HCT116 (cell line): ENCODE data around the gene AFAP1. TPM values are rescaled to one million over a fixed set of nuclear protein-coding genes. Genes with fewer than 3 reads are reported as not detected.

Source experiments
- ATAC-seq: fragments of 200-7000 bp; cut with Tn5 transposase; 2 replicates; pipeline ENCODE4 v1.9.1; 2020; ENCODE audit warnings: mild to moderate bottlenecking, moderate library complexity
- BruUV-seq: library from RNA; stranded (reverse); fragments of 400-500 nt; replicated peaks from 2 replicates; lab custom pipeline; 2021; lab: Mats Ljungman, UMichigan
- CTCF ChIA-PET: fragments of 300-600 bp; sonication (Branson Sonifier 250); formaldehyde crosslinking; loops from one replicate; lab custom pipeline; 2021; ENCODE audit warnings: antibody characterized with exemption; lab: Charles Lee
- POLR2A ChIA-PET: fragments of 300-600, 350-600 bp; sonication (Branson Sonifier 250); formaldehyde crosslinking; loops from one replicate; lab custom pipeline; 2021; ENCODE audit warnings: antibody characterized with exemption; lab: Charles Lee
- RAD21 ChIA-PET, 2 experiments: fragments of 300-600 bp; sonication (Branson Sonifier 250); formaldehyde crosslinking; loops; one replicate each; lab custom pipeline; 2023; ENCODE audit warnings: low total read pairs in 2 of 2; ENCODE audit not compliant: uncharacterized antibody in 2 of 2, unreplicated experiment in 2 of 2, low non-redundant PET in 1 of 2; lab: Charles Lee
- DNase-seq: peaks from one replicate; pipeline ENCODE4 v3.0.0-alpha.2; 2010; ENCODE audit warnings: low read depth, low spot score
- H2AFZ ChIP-seq: fragments of 200-600 bp; shearing (Covaris generic), sonication (generic); 2 replicates; pipeline ENCODE4 v1.6.1; 2017; ENCODE audit warnings: low read depth, mixed run types, mixed read lengths, antibody characterized with exemption, low read length; ENCODE audit not compliant: poor library complexity, severe bottlenecking
- H3K27ac ChIP-seq: 2 replicates; pipeline ENCODE4 v1.5.1; 2012; ENCODE audit warnings: low read depth, low read length
- H3K27me3 ChIP-seq: fragments of 200-600 bp; sonication (generic); 2 replicates; pipeline ENCODE4 v1.6.1; 2016; ENCODE audit warnings: mixed run types, low read length, mixed read lengths; ENCODE audit not compliant: insufficient read depth
- H3K36me3 ChIP-seq, 2 experiments: fragments of 200-500 bp in 1 of 2; fragments of 200-600 bp in 1 of 2; sonication (Bioruptor generic) in 1 of 2; sonication (generic) in 1 of 2; 2 replicates each; pipeline versions ENCODE4 v1.5.1 to v1.6.1; 2014 to 2016; ENCODE audit warnings: low read length in 2 of 2, inconsistent platforms in 1 of 2, mixed read lengths in 1 of 2, mixed run types in 1 of 2; ENCODE audit not compliant: insufficient read depth in 2 of 2, control insufficient read depth in 1 of 2
- H3K4me1 ChIP-seq, 2 experiments: fragments of 200-600 bp in 1 of 2; sonication (generic) in 1 of 2; 2 replicates each; pipeline versions ENCODE4 v1.5.1 to v1.6.1; 2012 to 2017; ENCODE audit warnings: low read length in 2 of 2, inconsistent platforms in 1 of 2, mild to moderate bottlenecking in 1 of 2, mixed read lengths in 1 of 2, mixed run types in 1 of 2, moderate library complexity in 1 of 2; ENCODE audit not compliant: insufficient read depth in 2 of 2, control insufficient read depth in 1 of 2
- H3K4me2 ChIP-seq: fragments of 200-600 bp; sonication (generic); 2 replicates; pipeline ENCODE4 v1.6.1; 2017; ENCODE audit warnings: mixed run types, low read length, mixed read lengths
- H3K4me3 ChIP-seq, 2 experiments: fragments of 200-600 bp in 1 of 2; sonication (generic) in 1 of 2; replicated peaks in 1 of 2; 2 replicates each; pipeline ENCODE4 v1.5.1; 2011 to 2016; ENCODE audit warnings: low read length in 2 of 2, control low read depth in 1 of 2, low read depth in 1 of 2, mild to moderate bottlenecking in 1 of 2, mixed read lengths in 1 of 2, mixed run types in 1 of 2
- H3K79me2 ChIP-seq: fragments of 200-600 bp; sonication (generic); 2 replicates; pipeline ENCODE4 v1.6.1; 2017; ENCODE audit warnings: mild to moderate bottlenecking, mixed run types, low read length, moderate library complexity, mixed read lengths; ENCODE audit not compliant: insufficient read depth
- H3K9ac ChIP-seq: fragments of 200-600 bp; sonication (generic); 2 replicates; pipeline ENCODE4 v1.6.1; 2016; ENCODE audit warnings: low read length, mixed read lengths
- H3K9me2 ChIP-seq: fragments of 200-600 bp; sonication (generic), shearing (Covaris generic); 2 replicates; pipeline ENCODE4 v1.6.1; 2017; ENCODE audit warnings: mixed run types, mild to moderate bottlenecking, moderate library complexity; ENCODE audit not compliant: insufficient read depth
- H3K9me3 ChIP-seq, 2 experiments: fragments of 200-500 bp in 1 of 2; fragments of 200-600 bp in 1 of 2; sonication (Bioruptor generic) in 1 of 2; sonication (generic) in 1 of 2; 2 replicates each; pipeline ENCODE4 v1.6.1; 2014 to 2017; ENCODE audit warnings: low read length in 2 of 2, mixed read lengths in 2 of 2, inconsistent platforms in 1 of 2, low read depth in 1 of 2, mild to moderate bottlenecking in 1 of 2, mixed run types in 1 of 2, moderate library complexity in 1 of 2; ENCODE audit not compliant: control insufficient read depth in 1 of 2, insufficient read depth in 1 of 2
- H4K20me1 ChIP-seq: fragments of 200-600 bp; sonication (generic), shearing (Covaris generic); 2 replicates; pipeline ENCODE4 v1.6.1; 2017; ENCODE audit warnings: mixed run types, mild to moderate bottlenecking, moderate library complexity; ENCODE audit not compliant: insufficient read depth
- CBX3 ChIP-seq: IDR thresholded peaks from 2 replicates; pipeline ENCODE4 v1.6.1; 2012; ENCODE audit warnings: low read depth
- ELF1 ChIP-seq: IDR thresholded peaks from 2 replicates; pipeline ENCODE4 v1.6.1; 2012; ENCODE audit warnings: low read depth, borderline replicate concordance
- EZH2phosphoT487 ChIP-seq: fragments of 200-600 bp; IDR thresholded peaks from 2 replicates; pipeline ENCODE4 v1.6.1; 2018; ENCODE audit warnings: antibody characterized with exemption, borderline replicate concordance
- POLR2A ChIP-seq: IDR thresholded peaks from 2 replicates; pipeline ENCODE4 v1.7.0; 2011; ENCODE audit warnings: borderline replicate concordance; ENCODE audit not compliant: insufficient read depth, insufficient read length; ENCODE audit errors: extremely low read depth
- POLR2AphosphoS5 ChIP-seq: IDR thresholded peaks from 2 replicates; pipeline ENCODE4 v1.6.1; 2011; ENCODE audit warnings: mild to moderate bottlenecking, low read depth, low read length, moderate library complexity
- RAD21 ChIP-seq: IDR thresholded peaks from 2 replicates; pipeline ENCODE4 v1.6.1; 2012; ENCODE audit warnings: low read depth, mild to moderate bottlenecking
- SIN3A ChIP-seq: IDR thresholded peaks from 2 replicates; pipeline ENCODE4 v1.6.1; 2012; ENCODE audit warnings: low read depth
- SP1 ChIP-seq: IDR thresholded peaks from 2 replicates; pipeline ENCODE4 v1.6.1; 2012; ENCODE audit warnings: low read depth
- ZNF274 ChIP-seq: fragments of 200-500 bp; sonication (Bioruptor generic); IDR thresholded peaks from 2 replicates; pipeline ENCODE4 v1.6.1; 2014; ENCODE audit warnings: mild to moderate bottlenecking, low read depth, low read length, inconsistent platforms
- intact Hi-C: fragments of 100-400 bp; cut with micrococcal nuclease; formaldehyde crosslinking; loops from 2 replicates; pipeline ENCODE4 v1.10.0; 2022
- total RNA-seq: library from RNA; stranded (reverse); gene quantifications from one replicate; pipeline ENCODE4 v1.2.1, GENCODE V29; 2021; ENCODE audit not compliant: unreplicated experiment
- TF ChIP-seq, protein P1 (sequence below): IDR thresholded peaks from 2 replicates; pipeline ENCODE4 v1.6.1; 2012
- TF ChIP-seq, protein P2 (sequence below): IDR thresholded peaks from 2 replicates; pipeline ENCODE4 v1.6.1; 2012; ENCODE audit warnings: low read depth
- TF ChIP-seq, protein P3 (sequence below): IDR thresholded peaks from 2 replicates; pipeline ENCODE4 v1.6.1; 2011; ENCODE audit warnings: mild to moderate bottlenecking, low read length, moderate library complexity; ENCODE audit not compliant: insufficient replicate concordance; ENCODE audit errors: extremely low read depth
- TF ChIP-seq, protein P4 (sequence below): IDR thresholded peaks from 2 replicates; pipeline ENCODE4 v1.6.1; 2012

AFAP1 gene
- total RNA-seq, 1 experiment from 2014 or later: 19.4 TPM

DNA sequence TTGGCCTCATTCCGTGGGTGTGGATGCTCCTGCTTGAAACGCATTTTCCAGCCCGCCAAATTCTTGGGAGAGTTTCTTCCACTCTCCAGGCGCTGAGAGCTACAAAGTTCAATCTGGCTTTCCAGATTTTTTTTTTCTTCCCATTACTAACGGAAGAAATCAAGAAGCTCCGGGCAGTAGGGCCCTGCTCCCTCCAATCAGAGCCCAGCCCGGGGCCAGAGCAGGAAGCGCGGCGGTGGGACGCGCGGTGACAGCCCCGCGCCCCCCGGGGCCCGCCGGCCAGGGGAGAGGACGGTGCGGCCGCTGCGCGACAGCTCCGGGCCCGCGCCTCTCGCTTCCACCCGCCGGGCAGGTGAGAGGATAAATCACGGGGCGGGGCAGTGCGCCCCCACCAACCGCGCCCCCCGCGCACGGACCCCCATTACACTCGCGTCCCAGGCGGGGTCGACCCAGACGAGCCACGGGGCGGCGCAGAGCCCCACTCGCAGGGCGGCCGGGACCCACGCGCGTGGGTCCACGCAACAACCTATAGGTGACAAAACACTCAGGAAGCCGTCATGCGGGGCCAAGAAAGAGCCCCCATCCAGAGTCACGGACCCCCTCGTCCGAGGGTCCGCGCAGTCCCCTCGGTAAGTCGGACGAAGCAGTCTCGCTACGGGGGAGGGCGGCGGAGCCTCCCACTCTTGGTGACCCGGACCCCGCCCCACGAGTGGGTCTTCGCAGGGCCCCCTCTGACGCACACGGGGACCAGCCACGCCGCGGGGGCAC lies 868 bp downstream of the AFAP1 start:
- ATAC-seq: no peak
- no peak overlapping the region for H2AFZ ChIP-seq
- BruUV-seq: no TSS peak
- H3K9me2 ChIP-seq: no peaks in the 10 kb centered on the region
- peak overlapping the region; percentile 73 to 76 for H3K4me3 ChIP-seq
- RAD21 ChIA-PET: no interaction called here
- H3K27me3 ChIP-seq: no peaks in the 10 kb centered on the region
- peaks cover 26 to 40% of the 10 kb centered on the region in 2 experiments for H3K4me1 ChIP-seq
- H3K27ac ChIP-seq: peak overlapping the region; percentile 69; the same call in 1 of the 2 replicates
- POLR2A ChIA-PET: no interaction called here
- CTCF ChIA-PET: interaction anchor here (0.7 to 1.5 kb wide), 6 partner anchors 9 to 134 kb away, joined by 3 to 4 read pairs (median 3); no protein-coding TSS in a partner anchor
- no peaks in the 10 kb centered on the region for H3K9me3 ChIP-seq
- no peak for DNase-seq
- TF ChIP-seq EZH2phosphoT487: no peak
- TF ChIP-seq ELF1: no peak
- intact Hi-C loops: no loop called here
- no peaks in the 10 kb centered on the region for H4K20me1 ChIP-seq
- peak overlapping the region; percentile 96 for H3K4me2 ChIP-seq
- no peaks in the 10 kb centered on the region for H3K36me3 ChIP-seq
- peaks cover 37% of the 10 kb centered on the region for H3K79me2 ChIP-seq
- H3K9ac ChIP-seq: peak overlapping the region; percentile 81

DNA sequence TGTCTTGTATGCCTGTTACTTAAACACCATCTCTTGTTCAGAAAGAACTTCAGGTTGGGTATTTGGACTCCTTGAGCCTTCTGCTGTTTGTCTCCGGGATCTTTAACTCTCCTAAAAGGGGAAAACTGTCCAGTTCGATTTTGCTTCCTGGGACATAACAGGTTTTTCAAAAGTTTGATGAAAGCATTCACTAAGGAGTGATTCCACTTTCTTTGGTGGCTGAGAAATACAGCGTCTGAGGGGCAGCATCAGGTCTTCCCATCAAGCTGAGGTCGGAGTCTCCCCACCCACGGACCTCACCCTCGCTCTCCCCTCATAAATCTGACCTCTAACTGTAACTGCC lies 1.4 kb downstream of the AFAP1 start:
- intact Hi-C loops: no loop called here
- RAD21 ChIA-PET: no interaction called here
- H3K9ac ChIP-seq: no peak overlapping the region
- no peaks in the 10 kb centered on the region for H3K36me3 ChIP-seq
- H4K20me1 ChIP-seq: no peaks in the 10 kb centered on the region
- CTCF ChIA-PET: interaction anchor here (0.7 to 1.5 kb wide), 6 partner anchors 8 to 133 kb away, joined by 3 to 4 read pairs (median 3); no protein-coding TSS in a partner anchor
- BruUV-seq: TSS peak; percentile 44
- no peak overlapping the region for H3K27ac ChIP-seq
- H3K79me2 ChIP-seq: peaks cover 40% of the 10 kb centered on the region
- no peaks in the 10 kb centered on the region for H3K9me3 ChIP-seq
- ATAC-seq (no peak), DNase-seq (no peak)
- peak overlapping the region; percentile 96 for H3K4me2 ChIP-seq
- peaks cover 26 to 40% of the 10 kb centered on the region in 2 experiments for H3K4me1 ChIP-seq
- no peaks in the 10 kb centered on the region for H3K27me3 ChIP-seq
- no peaks in the 10 kb centered on the region for H3K9me2 ChIP-seq
- H2AFZ ChIP-seq: no peak overlapping the region
- peak overlapping the region; percentile 73 to 76 for H3K4me3 ChIP-seq
- POLR2A ChIA-PET: interaction anchor here (0.8 kb wide), 1 partner anchor 132 kb away, joined by 3 read pairs; no protein-coding TSS in a partner anchor
- TF ChIP-seq SIN3A (no peak), POLR2A (no peak), CBX3 (no peak), SP1 (no peak), ZNF274 (no peak), RAD21 (no peak), POLR2AphosphoS5 (no peak), EZH2phosphoT487 (no peak)
- TF ChIP-seq, protein P1, sequence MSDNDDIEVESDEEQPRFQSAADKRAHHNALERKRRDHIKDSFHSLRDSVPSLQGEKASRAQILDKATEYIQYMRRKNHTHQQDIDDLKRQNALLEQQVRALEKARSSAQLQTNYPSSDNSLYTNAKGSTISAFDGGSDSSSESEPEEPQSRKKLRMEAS: no peak
- TF ChIP-seq, protein P2, sequence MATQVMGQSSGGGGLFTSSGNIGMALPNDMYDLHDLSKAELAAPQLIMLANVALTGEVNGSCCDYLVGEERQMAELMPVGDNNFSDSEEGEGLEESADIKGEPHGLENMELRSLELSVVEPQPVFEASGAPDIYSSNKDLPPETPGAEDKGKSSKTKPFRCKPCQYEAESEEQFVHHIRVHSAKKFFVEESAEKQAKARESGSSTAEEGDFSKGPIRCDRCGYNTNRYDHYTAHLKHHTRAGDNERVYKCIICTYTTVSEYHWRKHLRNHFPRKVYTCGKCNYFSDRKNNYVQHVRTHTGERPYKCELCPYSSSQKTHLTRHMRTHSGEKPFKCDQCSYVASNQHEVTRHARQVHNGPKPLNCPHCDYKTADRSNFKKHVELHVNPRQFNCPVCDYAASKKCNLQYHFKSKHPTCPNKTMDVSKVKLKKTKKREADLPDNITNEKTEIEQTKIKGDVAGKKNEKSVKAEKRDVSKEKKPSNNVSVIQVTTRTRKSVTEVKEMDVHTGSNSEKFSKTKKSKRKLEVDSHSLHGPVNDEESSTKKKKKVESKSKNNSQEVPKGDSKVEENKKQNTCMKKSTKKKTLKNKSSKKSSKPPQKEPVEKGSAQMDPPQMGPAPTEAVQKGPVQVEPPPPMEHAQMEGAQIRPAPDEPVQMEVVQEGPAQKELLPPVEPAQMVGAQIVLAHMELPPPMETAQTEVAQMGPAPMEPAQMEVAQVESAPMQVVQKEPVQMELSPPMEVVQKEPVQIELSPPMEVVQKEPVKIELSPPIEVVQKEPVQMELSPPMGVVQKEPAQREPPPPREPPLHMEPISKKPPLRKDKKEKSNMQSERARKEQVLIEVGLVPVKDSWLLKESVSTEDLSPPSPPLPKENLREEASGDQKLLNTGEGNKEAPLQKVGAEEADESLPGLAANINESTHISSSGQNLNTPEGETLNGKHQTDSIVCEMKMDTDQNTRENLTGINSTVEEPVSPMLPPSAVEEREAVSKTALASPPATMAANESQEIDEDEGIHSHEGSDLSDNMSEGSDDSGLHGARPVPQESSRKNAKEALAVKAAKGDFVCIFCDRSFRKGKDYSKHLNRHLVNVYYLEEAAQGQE: no peak
- TF ChIP-seq, protein P3, sequence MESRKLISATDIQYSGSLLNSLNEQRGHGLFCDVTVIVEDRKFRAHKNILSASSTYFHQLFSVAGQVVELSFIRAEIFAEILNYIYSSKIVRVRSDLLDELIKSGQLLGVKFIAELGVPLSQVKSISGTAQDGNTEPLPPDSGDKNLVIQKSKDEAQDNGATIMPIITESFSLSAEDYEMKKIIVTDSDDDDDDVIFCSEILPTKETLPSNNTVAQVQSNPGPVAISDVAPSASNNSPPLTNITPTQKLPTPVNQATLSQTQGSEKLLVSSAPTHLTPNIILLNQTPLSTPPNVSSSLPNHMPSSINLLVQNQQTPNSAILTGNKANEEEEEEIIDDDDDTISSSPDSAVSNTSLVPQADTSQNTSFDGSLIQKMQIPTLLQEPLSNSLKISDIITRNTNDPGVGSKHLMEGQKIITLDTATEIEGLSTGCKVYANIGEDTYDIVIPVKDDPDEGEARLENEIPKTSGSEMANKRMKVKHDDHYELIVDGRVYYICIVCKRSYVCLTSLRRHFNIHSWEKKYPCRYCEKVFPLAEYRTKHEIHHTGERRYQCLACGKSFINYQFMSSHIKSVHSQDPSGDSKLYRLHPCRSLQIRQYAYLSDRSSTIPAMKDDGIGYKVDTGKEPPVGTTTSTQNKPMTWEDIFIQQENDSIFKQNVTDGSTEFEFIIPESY: no peak
- TF ChIP-seq, protein P4, sequence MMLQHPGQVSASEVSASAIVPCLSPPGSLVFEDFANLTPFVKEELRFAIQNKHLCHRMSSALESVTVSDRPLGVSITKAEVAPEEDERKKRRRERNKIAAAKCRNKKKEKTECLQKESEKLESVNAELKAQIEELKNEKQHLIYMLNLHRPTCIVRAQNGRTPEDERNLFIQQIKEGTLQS: no peak
